HL-60 (cell line): ENCODE measurements around the gene BMP6.

ENCODE experiments used
- CTCF ChIP-seq: IDR thresholded peaks from one replicate; pipeline ENCODE4 v1.5.1; 2011; ENCODE audit warnings: low read length, control low read depth, inconsistent platforms; ENCODE audit not compliant: insufficient read depth
- GABPA ChIP-seq: IDR thresholded peaks from 2 replicates; pipeline ENCODE4 v1.6.1; 2012; ENCODE audit warnings: low read depth
- POLR2AphosphoS5 ChIP-seq: IDR thresholded peaks from 2 replicates; pipeline ENCODE4 v1.6.1; 2012; ENCODE audit warnings: low read depth
- SPI1 ChIP-seq: IDR thresholded peaks from 2 replicates; pipeline ENCODE4 v1.6.1; 2012; ENCODE audit warnings: low read depth, mild to moderate bottlenecking, borderline replicate concordance
- TF ChIP-seq, protein P1 (sequence below): IDR thresholded peaks from 2 replicates; pipeline ENCODE4 v1.6.1; 2012; ENCODE audit warnings: low read depth; ENCODE audit not compliant: insufficient replicate concordance

DNA sequence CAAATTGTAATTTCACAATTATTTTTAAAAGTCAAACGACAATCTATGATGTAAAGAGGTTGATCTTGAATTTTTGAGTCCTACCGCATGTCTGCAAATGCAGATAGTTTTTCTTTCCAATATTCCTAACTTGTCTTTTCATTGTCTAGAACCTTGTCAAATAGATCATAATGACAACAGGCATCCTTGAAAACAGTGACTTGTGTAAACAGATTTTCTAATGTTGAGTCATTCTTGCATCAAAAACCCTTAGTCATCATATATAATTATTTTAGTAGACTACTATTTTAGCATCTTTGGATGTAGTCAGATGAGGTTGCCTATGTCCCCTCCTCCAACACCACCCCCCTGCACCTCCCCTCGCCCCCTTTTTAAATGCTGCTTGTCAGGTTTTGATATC lies 43.8 kb downstream of the BMP6 start:
- no peak for TF ChIP-seq POLR2AphosphoS5
- TF ChIP-seq, protein P1, sequence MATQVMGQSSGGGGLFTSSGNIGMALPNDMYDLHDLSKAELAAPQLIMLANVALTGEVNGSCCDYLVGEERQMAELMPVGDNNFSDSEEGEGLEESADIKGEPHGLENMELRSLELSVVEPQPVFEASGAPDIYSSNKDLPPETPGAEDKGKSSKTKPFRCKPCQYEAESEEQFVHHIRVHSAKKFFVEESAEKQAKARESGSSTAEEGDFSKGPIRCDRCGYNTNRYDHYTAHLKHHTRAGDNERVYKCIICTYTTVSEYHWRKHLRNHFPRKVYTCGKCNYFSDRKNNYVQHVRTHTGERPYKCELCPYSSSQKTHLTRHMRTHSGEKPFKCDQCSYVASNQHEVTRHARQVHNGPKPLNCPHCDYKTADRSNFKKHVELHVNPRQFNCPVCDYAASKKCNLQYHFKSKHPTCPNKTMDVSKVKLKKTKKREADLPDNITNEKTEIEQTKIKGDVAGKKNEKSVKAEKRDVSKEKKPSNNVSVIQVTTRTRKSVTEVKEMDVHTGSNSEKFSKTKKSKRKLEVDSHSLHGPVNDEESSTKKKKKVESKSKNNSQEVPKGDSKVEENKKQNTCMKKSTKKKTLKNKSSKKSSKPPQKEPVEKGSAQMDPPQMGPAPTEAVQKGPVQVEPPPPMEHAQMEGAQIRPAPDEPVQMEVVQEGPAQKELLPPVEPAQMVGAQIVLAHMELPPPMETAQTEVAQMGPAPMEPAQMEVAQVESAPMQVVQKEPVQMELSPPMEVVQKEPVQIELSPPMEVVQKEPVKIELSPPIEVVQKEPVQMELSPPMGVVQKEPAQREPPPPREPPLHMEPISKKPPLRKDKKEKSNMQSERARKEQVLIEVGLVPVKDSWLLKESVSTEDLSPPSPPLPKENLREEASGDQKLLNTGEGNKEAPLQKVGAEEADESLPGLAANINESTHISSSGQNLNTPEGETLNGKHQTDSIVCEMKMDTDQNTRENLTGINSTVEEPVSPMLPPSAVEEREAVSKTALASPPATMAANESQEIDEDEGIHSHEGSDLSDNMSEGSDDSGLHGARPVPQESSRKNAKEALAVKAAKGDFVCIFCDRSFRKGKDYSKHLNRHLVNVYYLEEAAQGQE = no peak
- TF ChIP-seq CTCF = no peak
- no peak for TF ChIP-seq SPI1
- TF ChIP-seq GABPA = no peak
